ENCODE measurements around the gene IFNAR2.
A peak's percentile ranks its signal among the peaks of the same experiment; 100 is the strongest.

The IFNAR2 gene

GRCh38 chr21:33208534-33208933, 21.2 kb upstream of the IFNAR2 start:
- H2BK15ac ChIP-seq (replicated peaks; ENCODE audit: low read depth): no peak overlapping the region
- no peaks in the 10 kb centered on the region for H3K79me2 ChIP-seq (ENCODE audit: control insufficient read depth, insufficient read depth, low read length)
- no peaks in the 10 kb centered on the region for H3K27me3 ChIP-seq (ENCODE audit: insufficient read depth, low read length, poor library complexity)
- H2BK120ac ChIP-seq (ENCODE audit: low read depth, low read length): no peak overlapping the region
- H3K36me3 ChIP-seq (ENCODE audit: control insufficient read depth, insufficient read depth, low read length): no peaks in the 10 kb centered on the region
- H2AK5ac ChIP-seq (ENCODE audit: low read length): no peak overlapping the region
- no peak overlapping the region for H3K23ac ChIP-seq (ENCODE audit: low read length)
- H4K5ac ChIP-seq (ENCODE audit: low read length): no peak overlapping the region
- no peaks in the 10 kb centered on the region for H3K4me1 ChIP-seq (ENCODE audit: control insufficient read depth, low read depth, low read length)
- H3K79me1 ChIP-seq (ENCODE audit: low read length): no peaks in the 10 kb centered on the region
- H2BK5ac ChIP-seq (ENCODE audit: low read length): no peak overlapping the region
- H3K56ac ChIP-seq (ENCODE audit: low read length): no peak overlapping the region
- H3K4me3 ChIP-seq (ENCODE audit: low read length): no peak overlapping the region
- H3K18ac ChIP-seq (ENCODE audit: low read length): no peak overlapping the region
- H3K9ac ChIP-seq (ENCODE audit: low read length): no peak overlapping the region
- no peak overlapping the region for H3K4me2 ChIP-seq (ENCODE audit: low read length)
- no peak overlapping the region for H4K8ac ChIP-seq (ENCODE audit: low read depth, low read length)
- no CpG with 5 or more reads among the region's 1 CpG for WGBS (ENCODE audit: extremely low coverage, insufficient coverage, low lambda C conversion rate)
- no peak overlapping the region for H3K4ac ChIP-seq (ENCODE audit: low read depth, low read length)
- no peak overlapping the region for H3K27ac ChIP-seq (ENCODE audit: low read depth, low read length)
- DNase-seq: no peak

GRCh38 chr21:33211305-33211704, 18.4 kb upstream of the IFNAR2 start:
- no peak overlapping the region for H3K56ac ChIP-seq (ENCODE audit: low read length)
- no peak overlapping the region for H3K27ac ChIP-seq (ENCODE audit: low read depth, low read length)
- no peaks in the 10 kb centered on the region for H3K27me3 ChIP-seq (ENCODE audit: insufficient read depth, low read length, poor library complexity)
- no peak overlapping the region for H3K18ac ChIP-seq (ENCODE audit: low read length)
- H4K8ac ChIP-seq (ENCODE audit: low read depth, low read length): no peak overlapping the region
- H3K79me2 ChIP-seq (ENCODE audit: control insufficient read depth, insufficient read depth, low read length): no peaks in the 10 kb centered on the region
- no peak for DNase-seq
- H3K4me1 ChIP-seq (ENCODE audit: control insufficient read depth, low read depth, low read length): no peaks in the 10 kb centered on the region
- H2BK5ac ChIP-seq (ENCODE audit: low read length): no peak overlapping the region
- H3K4ac ChIP-seq (ENCODE audit: low read depth, low read length): no peak overlapping the region
- no peak overlapping the region for H4K5ac ChIP-seq (ENCODE audit: low read length)
- no CpG with 5 or more reads among the region's 7 CpGs for WGBS (ENCODE audit: extremely low coverage, insufficient coverage, low lambda C conversion rate)
- no peak overlapping the region for H2BK120ac ChIP-seq (ENCODE audit: low read depth, low read length)
- H3K79me1 ChIP-seq (ENCODE audit: low read length): no peaks in the 10 kb centered on the region
- H2AK5ac ChIP-seq (ENCODE audit: low read length): no peak overlapping the region
- H3K23ac ChIP-seq (ENCODE audit: low read length): no peak overlapping the region
- H3K4me3 ChIP-seq (ENCODE audit: low read length): no peak overlapping the region
- H3K4me2 ChIP-seq (ENCODE audit: low read length): no peak overlapping the region
- no peak overlapping the region for H2BK15ac ChIP-seq (replicated peaks; ENCODE audit: low read depth)
- H3K9ac ChIP-seq (ENCODE audit: low read length): no peak overlapping the region
- no peaks in the 10 kb centered on the region for H3K36me3 ChIP-seq (ENCODE audit: control insufficient read depth, insufficient read depth, low read length)

- Histone ChIP-seq H3K27ac (ENCODE audit: low read depth, low read length) (no peak overlapping the region), H3K4me3 (ENCODE audit: low read length) (no peak overlapping the region), H3K4me2 (ENCODE audit: low read length) (no peak overlapping the region)
These were observed 18.0 kb upstream of the IFNAR2 start for GRCh38 chr21:33211732-33212131.

GRCh38 chr21:33212159-33212851, 17.4 kb upstream of the IFNAR2 start:
- Histone ChIP-seq H3K4me3 (ENCODE audit: low read length) (no peak overlapping the region), H2BK5ac (ENCODE audit: low read length) (no peak overlapping the region), H4K5ac (ENCODE audit: low read length) (no peak overlapping the region), H3K27ac (ENCODE audit: low read depth, low read length) (peak overlapping the region; percentile 1), H3K23ac (ENCODE audit: low read length) (no peak overlapping the region), H3K79me1 (ENCODE audit: low read length) (no peaks in the 10 kb centered on the region), H3K9ac (ENCODE audit: low read length) (no peak overlapping the region), H3K18ac (ENCODE audit: low read length) (no peak overlapping the region), H4K8ac (ENCODE audit: low read depth, low read length) (no peak overlapping the region), H3K56ac (ENCODE audit: low read length) (peak overlapping the region; percentile 64), H2BK120ac (ENCODE audit: low read depth, low read length) (no peak overlapping the region), H2AK5ac (ENCODE audit: low read length) (no peak overlapping the region), H3K4me2 (ENCODE audit: low read length) (no peak overlapping the region), H3K79me2 (ENCODE audit: control insufficient read depth, insufficient read depth, low read length) (no peaks in the 10 kb centered on the region), H2BK15ac (replicated peaks; ENCODE audit: low read depth) (no peak overlapping the region), H3K4me1 (ENCODE audit: control insufficient read depth, low read depth, low read length) (no peaks in the 10 kb centered on the region), H3K36me3 (ENCODE audit: control insufficient read depth, insufficient read depth, low read length) (no peaks in the 10 kb centered on the region), H3K4ac (ENCODE audit: low read depth, low read length) (no peak overlapping the region), H3K27me3 (ENCODE audit: insufficient read depth, low read length, poor library complexity) (no peaks in the 10 kb centered on the region)
- peak; percentile 51 for DNase-seq
- no CpG with 5 or more reads among the region's 8 CpGs for WGBS (ENCODE audit: extremely low coverage, insufficient coverage, low lambda C conversion rate)

More at GRCh38 chr21:33211732-33212131, 18.0 kb upstream of the IFNAR2 start:
- H3K9ac ChIP-seq (ENCODE audit: low read length): no peak overlapping the region
- no peak overlapping the region for H4K5ac ChIP-seq (ENCODE audit: low read length)
- no peaks in the 10 kb centered on the region for H3K79me2 ChIP-seq (ENCODE audit: control insufficient read depth, insufficient read depth, low read length)
- H3K23ac ChIP-seq (ENCODE audit: low read length): no peak overlapping the region
- no peak overlapping the region for H3K18ac ChIP-seq (ENCODE audit: low read length)
- H3K4ac ChIP-seq (ENCODE audit: low read depth, low read length): no peak overlapping the region
- H4K8ac ChIP-seq (ENCODE audit: low read depth, low read length): no peak overlapping the region
- no peaks in the 10 kb centered on the region for H3K79me1 ChIP-seq (ENCODE audit: low read length)
- no peak for DNase-seq
- H3K56ac ChIP-seq (ENCODE audit: low read length): no peak overlapping the region
- WGBS (ENCODE audit: extremely low coverage, insufficient coverage, low lambda C conversion rate): no CpG with 5 or more reads among the region's 6 CpGs
- H2AK5ac ChIP-seq (ENCODE audit: low read length): no peak overlapping the region
- no peaks in the 10 kb centered on the region for H3K36me3 ChIP-seq (ENCODE audit: control insufficient read depth, insufficient read depth, low read length)
- H2BK5ac ChIP-seq (ENCODE audit: low read length): no peak overlapping the region
- H2BK15ac ChIP-seq (replicated peaks; ENCODE audit: low read depth): no peak overlapping the region
- no peaks in the 10 kb centered on the region for H3K27me3 ChIP-seq (ENCODE audit: insufficient read depth, low read length, poor library complexity)
- H2BK120ac ChIP-seq (ENCODE audit: low read depth, low read length): no peak overlapping the region
- H3K4me1 ChIP-seq (ENCODE audit: control insufficient read depth, low read depth, low read length): no peaks in the 10 kb centered on the region

- Histone ChIP-seq H3K79me1 (ENCODE audit: low read length) (no peaks in the 10 kb centered on the region), H3K27me3 (ENCODE audit: insufficient read depth, low read length, poor library complexity) (no peaks in the 10 kb centered on the region), H2BK5ac (ENCODE audit: low read length) (no peak overlapping the region), H2BK120ac (ENCODE audit: low read depth, low read length) (no peak overlapping the region), H3K4ac (ENCODE audit: low read depth, low read length) (no peak overlapping the region), H3K79me2 (ENCODE audit: control insufficient read depth, insufficient read depth, low read length) (no peaks in the 10 kb centered on the region), H3K4me2 (ENCODE audit: low read length) (no peak overlapping the region), H3K9ac (ENCODE audit: low read length) (no peak overlapping the region), H3K4me1 (ENCODE audit: control insufficient read depth, low read depth, low read length) (no peaks in the 10 kb centered on the region), H3K23ac (ENCODE audit: low read length) (no peak overlapping the region), H2BK15ac (replicated peaks; ENCODE audit: low read depth) (no peak overlapping the region), H3K56ac (ENCODE audit: low read length) (no peak overlapping the region), H3K18ac (ENCODE audit: low read length) (no peak overlapping the region), H3K27ac (ENCODE audit: low read depth, low read length) (no peak overlapping the region), H4K8ac (ENCODE audit: low read depth, low read length) (no peak overlapping the region), H4K5ac (ENCODE audit: low read length) (no peak overlapping the region), H3K36me3 (ENCODE audit: control insufficient read depth, insufficient read depth, low read length) (no peaks in the 10 kb centered on the region), H2AK5ac (ENCODE audit: low read length) (no peak overlapping the region), H3K4me3 (ENCODE audit: low read length) (no peak overlapping the region)
- no peak for DNase-seq
- WGBS (ENCODE audit: extremely low coverage, insufficient coverage, low lambda C conversion rate): no CpG with 5 or more reads among the region's 1 CpG
These were observed 15.7 kb upstream of the IFNAR2 start for GRCh38 chr21:33214056-33214455.

GRCh38 chr21:33217138-33217520, 12.6 kb upstream of the IFNAR2 start:
- Histone ChIP-seq H3K4me3 (ENCODE audit: low read length) (no peak overlapping the region), H2BK15ac (replicated peaks; ENCODE audit: low read depth) (no peak overlapping the region), H3K56ac (ENCODE audit: low read length) (no peak overlapping the region), H4K5ac (ENCODE audit: low read length) (no peak overlapping the region), H2BK120ac (ENCODE audit: low read depth, low read length) (no peak overlapping the region), H3K4ac (ENCODE audit: low read depth, low read length) (no peak overlapping the region), H2BK5ac (ENCODE audit: low read length) (no peak overlapping the region), H3K79me1 (ENCODE audit: low read length) (no peaks in the 10 kb centered on the region), H3K27me3 (ENCODE audit: insufficient read depth, low read length, poor library complexity) (no peaks in the 10 kb centered on the region), H3K36me3 (ENCODE audit: control insufficient read depth, insufficient read depth, low read length) (no peaks in the 10 kb centered on the region), H3K27ac (ENCODE audit: low read depth, low read length) (no peak overlapping the region), H4K8ac (ENCODE audit: low read depth, low read length) (no peak overlapping the region), H3K79me2 (ENCODE audit: control insufficient read depth, insufficient read depth, low read length) (no peaks in the 10 kb centered on the region), H3K4me1 (ENCODE audit: control insufficient read depth, low read depth, low read length) (no peaks in the 10 kb centered on the region), H3K23ac (ENCODE audit: low read length) (no peak overlapping the region), H3K4me2 (ENCODE audit: low read length) (no peak overlapping the region), H3K9ac (ENCODE audit: low read length) (no peak overlapping the region), H3K18ac (ENCODE audit: low read length) (no peak overlapping the region), H2AK5ac (ENCODE audit: low read length) (no peak overlapping the region)
- WGBS (ENCODE audit: extremely low coverage, insufficient coverage, low lambda C conversion rate): no CpG with 5 or more reads among the region's 2 CpGs
- no peak for DNase-seq
